Heart right ventricle (tissue), 16 donors: Measurements from ENCODE around the gene ANKLE1. TPM values are rescaled to one million over a fixed set of nuclear protein-coding genes. Genes with fewer than 3 reads are reported as not detected.
A peak's percentile ranks its signal among the peaks of the same experiment; 100 is the strongest.

Experiments
- ATAC-seq, 8 donors: fragments of 200-7000 bp; cut with Tn5 transposase; one replicate each; pipeline ENCODE4 v1.9.1; 2020; ENCODE audit warnings: mild to moderate bottlenecking in 8 of 8, moderate library complexity in 8 of 8, moderate number of reproducible peaks in 1 of 8
- DNase-seq, 2 donors: peaks; one replicate each; pipeline ENCODE4 v3.0.0-alpha.2; 2020
- H3K27ac ChIP-seq, 10 donors: fragments of 200-600 bp; sonication (generic) in 2 of 10; one replicate each; pipeline versions ENCODE4 v1.5.0 to v1.8.0; 2020 to 2022; ENCODE audit warnings: mild to moderate bottlenecking in 3 of 10
- H3K27me3 ChIP-seq, 7 donors: fragments of 200-600 bp; one replicate each; pipeline ENCODE4 v1.8.0; 2021 to 2022; ENCODE audit warnings: mild to moderate bottlenecking in 2 of 7
- H3K36me3 ChIP-seq, 9 donors: fragments of 200-600 bp; sonication (generic) in 1 of 9; one replicate each; pipeline versions ENCODE4 v1.5.0 to v1.8.0; 2020 to 2022; ENCODE audit warnings: mild to moderate bottlenecking in 2 of 9
- H3K4me1 ChIP-seq, 9 donors: fragments of 200-600 bp; sonication (generic) in 1 of 9; one replicate each; pipeline versions ENCODE4 v1.5.0 to v1.8.0; 2020 to 2022; ENCODE audit warnings: mild to moderate bottlenecking in 4 of 9
- H3K4me3 ChIP-seq, 10 donors: fragments of 200-600 bp; sonication (generic) in 2 of 10; one replicate each; pipeline versions ENCODE4 v1.5.0 to v1.8.0; 2020 to 2022; ENCODE audit warnings: mild to moderate bottlenecking in 7 of 10, moderate library complexity in 2 of 10
- H3K9me3 ChIP-seq, 11 donors: fragments of 200-600 bp in 10 of 11; sonication (generic) in 2 of 11; one replicate each; pipeline versions ENCODE4 v1.5.0 to v1.8.0; 2013 to 2022; ENCODE audit warnings: mild to moderate bottlenecking in 2 of 11, control low read depth in 1 of 11, moderate library complexity in 1 of 11
- WGBS, 2 donors: extraction: QIAGEN DNeasy Blood & Tissue Kit; methylation state at CpG; one replicate each; pipeline ENCODE4 v1.1.7; 2013; ENCODE audit warnings: inconsistent platforms in 1 of 2; 5-methylcytosine and 5-hydroxymethylcytosine counted together
- intact Hi-C, 10 donors: fragments of 100-400 bp; cut with DNase I; formaldehyde crosslinking; loops; one replicate each; pipeline versions ENCODE4 v1.11.1 to v1.14.2; 2022
- polyA plus RNA-seq, 2 donors: library from polyadenylated mRNA; stranded (reverse); fragments of 200-250 nt; gene quantifications; one replicate each; pipeline ENCODE4 v1.2.3, GENCODE V29; 2013
- total RNA-seq, 10 donors: library from RNA; stranded (reverse); fragmentation: NEBNext Ultra II Directional in 3 of 10; extraction: Animal tissue kit (Norgen Biotek cat#: 25700) in 3 of 10; gene quantifications; one replicate each; pipeline versions ENCODE4 v1.2.1 to v1.2.4, GENCODE V29; 2021 to 2023
- TF ChIP-seq, protein P1 (sequence below), 9 donors: fragments of 200-600 bp; sonication (generic) in 2 of 9; IDR thresholded peaks; one replicate each; pipeline versions ENCODE4 v1.5.0 to v1.8.0; 2021 to 2022; ENCODE audit warnings: antibody characterized with exemption in 9 of 9, mild to moderate bottlenecking in 5 of 9, moderate library complexity in 1 of 9
- donor health status: Arrhythmogenic right ventricular cardiomyopathy.
- donor health status: ischemic (EF 13 %, LVEDD 7.1; RV severe dilation, severe dysfunction).
- donor health status: healthy with polysubstance abuse.
- donor health status: DM: no; HTN: yes; CAD: no.
- donor health status: DM: no; HTN: no; CAD: no.
- donor health status: ischemic (EF 25% LVEDD 6.9; RV normal size, moderate dysfunction).
- donor health status: ischemic (EF 25% LVEDD 5.7; RV mildly dilated, moderate dysfunction).
- donor health status: healthy.
- donor health status: DM: yes; HTN: yes; CAD: no.
- donor health status: Ischemic cardiomyopathy.
- donor health status: ischemic (EF 35%, LVEDD 5.7; RV mildly dilated, moderate dysfunction).
- donor health status: nonischemic (EF 11% LVEDD 7.7; RV severe dilation, severe dysfunction).
- donor health status: DM: yes; HTN: yes; CAD: no.
- donor health status: PGD.
- donor health status: ischemic (EF 29% LVEDD 5.4; RV normal size, mild dysfunction).
- donor health status: nonischemic (EF 23%, LVEDD 6.1; RV moderate dilation, normal function).

ANKLE1 gene
- total and polyA plus RNA-seq, 12 donors: 0.09 to 0.85 (median 0.19) TPM; not detected in 2

DNA sequence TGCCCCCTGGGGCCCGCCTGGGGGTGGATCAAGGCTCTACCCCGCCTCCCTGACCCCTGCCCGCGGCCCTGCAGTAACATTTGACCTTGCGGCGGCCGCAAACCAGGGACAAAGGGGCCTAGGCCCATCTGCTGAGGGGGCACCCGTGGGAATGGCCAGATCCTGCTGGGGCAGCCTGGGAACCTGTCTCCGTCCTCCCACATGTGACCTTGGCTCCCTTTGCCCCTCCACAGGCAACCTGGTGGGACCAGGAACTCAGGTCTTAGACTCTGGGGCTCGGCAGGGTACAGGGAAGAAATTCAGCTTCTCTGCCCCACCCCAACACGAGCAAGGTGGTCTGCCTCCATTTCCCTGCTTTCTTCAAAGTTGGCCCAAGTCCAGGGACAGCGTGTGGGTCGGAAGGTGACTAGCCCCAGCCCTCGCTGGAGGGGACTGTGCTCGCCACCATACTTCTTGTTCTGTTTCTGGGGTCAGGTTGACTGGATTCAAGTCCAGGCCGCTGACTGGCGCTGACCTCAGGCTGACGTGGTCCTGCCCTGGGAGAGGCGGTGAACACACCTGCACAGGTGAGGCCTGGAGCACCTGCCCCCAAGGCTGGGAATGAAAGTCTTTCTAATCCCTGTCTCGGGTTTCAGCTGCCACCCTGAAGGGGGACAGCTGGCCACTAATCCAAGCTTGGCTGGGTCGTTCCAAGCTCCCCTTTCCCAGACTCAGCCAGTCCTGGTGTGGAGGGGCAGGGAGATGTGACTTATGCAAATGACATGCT is 33.5 kb upstream of the ANKLE1 start:
- TF ChIP-seq, protein P1, sequence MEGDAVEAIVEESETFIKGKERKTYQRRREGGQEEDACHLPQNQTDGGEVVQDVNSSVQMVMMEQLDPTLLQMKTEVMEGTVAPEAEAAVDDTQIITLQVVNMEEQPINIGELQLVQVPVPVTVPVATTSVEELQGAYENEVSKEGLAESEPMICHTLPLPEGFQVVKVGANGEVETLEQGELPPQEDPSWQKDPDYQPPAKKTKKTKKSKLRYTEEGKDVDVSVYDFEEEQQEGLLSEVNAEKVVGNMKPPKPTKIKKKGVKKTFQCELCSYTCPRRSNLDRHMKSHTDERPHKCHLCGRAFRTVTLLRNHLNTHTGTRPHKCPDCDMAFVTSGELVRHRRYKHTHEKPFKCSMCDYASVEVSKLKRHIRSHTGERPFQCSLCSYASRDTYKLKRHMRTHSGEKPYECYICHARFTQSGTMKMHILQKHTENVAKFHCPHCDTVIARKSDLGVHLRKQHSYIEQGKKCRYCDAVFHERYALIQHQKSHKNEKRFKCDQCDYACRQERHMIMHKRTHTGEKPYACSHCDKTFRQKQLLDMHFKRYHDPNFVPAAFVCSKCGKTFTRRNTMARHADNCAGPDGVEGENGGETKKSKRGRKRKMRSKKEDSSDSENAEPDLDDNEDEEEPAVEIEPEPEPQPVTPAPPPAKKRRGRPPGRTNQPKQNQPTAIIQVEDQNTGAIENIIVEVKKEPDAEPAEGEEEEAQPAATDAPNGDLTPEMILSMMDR (IDR thresholded peaks at IDR 0.05): no peak
- ATAC-seq: no peak
- WGBS, 2 donors: 68 to 70% methylated on average over 21 of the region's 21 CpGs

DNA sequence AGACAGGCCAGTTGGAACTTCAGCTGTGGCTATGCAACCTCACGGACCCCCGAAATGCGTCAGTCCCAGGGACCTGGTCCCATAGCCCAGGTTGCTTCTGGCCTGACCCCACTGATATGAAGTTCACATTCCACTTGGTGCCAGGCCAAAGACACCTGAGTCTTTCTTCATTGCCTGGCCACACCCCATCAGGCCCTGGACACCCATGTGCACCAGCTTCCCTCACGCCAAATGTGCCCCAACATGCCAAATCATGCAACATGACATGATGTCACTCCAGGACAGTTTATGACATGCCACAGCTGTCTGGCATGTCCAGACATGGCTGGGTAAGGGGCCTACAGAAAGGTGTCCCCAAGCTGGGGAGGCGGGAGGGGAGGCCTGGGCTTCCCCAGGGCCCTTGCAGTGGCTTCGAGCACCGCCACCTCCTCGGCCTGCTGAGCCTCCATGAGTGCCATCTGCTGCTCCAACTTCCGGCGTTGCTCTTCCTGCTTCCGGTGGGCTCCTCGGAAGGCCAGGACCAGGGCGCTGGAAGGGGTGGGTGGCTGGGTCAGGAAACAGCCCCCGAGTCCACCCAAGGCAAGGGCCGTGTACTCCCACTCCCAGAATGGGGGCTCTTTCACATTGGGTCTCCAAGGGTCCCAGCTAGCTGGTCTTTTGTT is 31.7 kb upstream of the ANKLE1 start:
- H3K27ac ChIP-seq: no peak overlapping the region
- no peaks in the 10 kb centered on the region for H3K9me3 ChIP-seq
- H3K36me3 ChIP-seq: peaks cover 0 to 54% (median 0%) of the 10 kb centered on the region in 9 donors
- no peak for ATAC-seq
- no peak overlapping the region for H3K4me3 ChIP-seq
- TF ChIP-seq, protein P1 (IDR thresholded peaks at IDR 0.05): no peak
- no peak for DNase-seq
- no peaks in the 10 kb centered on the region for H3K27me3 ChIP-seq
- WGBS, 2 donors: 71 to 83% methylated on average over 15 of the region's 15 CpGs
- intact Hi-C loops: no loop called here
- H3K4me1 ChIP-seq: peaks cover 8 to 20% (median 14%) of the 10 kb centered on the region in 9 donors

More for the DNA sequence above, 33.5 kb upstream of the ANKLE1 start:
- Histone ChIP-seq H3K9me3 (no peaks in the 10 kb centered on the region), H3K4me3 (no peak overlapping the region), H3K4me1 (peaks cover 10 to 30% (median 25%) of the 10 kb centered on the region in 9 donors), H3K36me3 (peaks cover 0 to 37% (median 0%) of the 10 kb centered on the region in 9 donors), H3K27me3 (no peaks in the 10 kb centered on the region), H3K27ac (peak overlapping the region in 2 of 10 donors; percentile 15 to 86)
- DNase-seq: no peak
- intact Hi-C loops: no loop called here

DNA sequence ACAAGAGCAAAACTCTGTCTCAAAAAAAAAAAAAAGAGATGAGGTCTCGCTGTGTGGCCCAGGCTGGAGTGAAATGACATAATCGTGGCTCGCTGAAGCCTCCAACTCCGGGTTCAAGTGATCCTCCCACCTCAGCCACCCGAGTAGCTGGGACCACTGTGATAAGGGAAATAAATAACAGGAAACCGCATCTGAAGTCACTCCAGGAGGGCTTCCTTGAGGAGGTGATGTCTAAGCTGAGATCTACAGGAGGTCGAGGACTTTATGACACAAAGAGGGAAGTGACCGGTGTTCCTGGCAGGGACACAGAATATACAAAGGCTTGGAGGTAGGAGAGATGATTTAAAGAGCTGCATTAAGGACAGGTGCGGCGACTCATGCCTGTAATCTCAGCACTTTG is 27.1 kb upstream of the ANKLE1 start:
- H3K4me3 ChIP-seq: no peak overlapping the region
- H3K9me3 ChIP-seq: peaks cover 0 to 11% (median 6%) of the 10 kb centered on the region in 11 donors
- ATAC-seq (no peak), DNase-seq (no peak)
- no peak overlapping the region for H3K27ac ChIP-seq
- intact Hi-C loops: no loop called here
- 82 to 85% methylated on average over 10 of the region's 10 CpGs for WGBS, 2 donors
- peaks cover 0 to 90% (median 0%) of the 10 kb centered on the region in 9 donors for H3K36me3 ChIP-seq
- no peaks in the 10 kb centered on the region for H3K4me1 ChIP-seq
- no peaks in the 10 kb centered on the region for H3K27me3 ChIP-seq
- TF ChIP-seq, protein P1 (IDR thresholded peaks at IDR 0.05): no peak

DNA sequence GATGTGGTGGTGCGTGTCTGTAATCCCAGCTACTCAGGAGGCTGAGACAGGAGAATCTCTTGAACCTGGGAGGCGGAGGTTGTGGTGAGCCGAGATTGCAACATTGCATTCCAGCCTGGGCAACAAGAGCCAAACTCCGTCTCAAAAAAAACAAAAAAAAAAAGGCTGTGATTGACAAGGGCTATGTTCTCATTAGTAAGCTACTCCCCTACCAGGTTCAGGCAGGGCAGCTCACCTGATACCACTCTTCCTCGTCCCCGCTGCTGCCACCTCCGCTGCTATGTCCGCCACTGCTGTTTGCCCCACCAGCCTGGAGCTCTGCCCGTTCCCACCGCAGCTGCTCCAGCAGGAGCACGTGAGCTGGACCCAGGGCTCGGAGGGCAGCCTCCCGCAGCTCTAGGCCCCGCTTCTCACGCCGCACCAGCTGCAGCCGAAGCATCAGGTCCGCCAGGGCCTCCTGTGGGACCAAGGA is 26.5 kb upstream of the ANKLE1 start:
- H3K36me3 ChIP-seq: peaks cover 0 to 90% (median 0%) of the 10 kb centered on the region in 9 donors
- no peaks in the 10 kb centered on the region for H3K4me1 ChIP-seq
- DNase-seq: no peak
- no peak overlapping the region for H3K4me3 ChIP-seq
- H3K27ac ChIP-seq: no peak overlapping the region
- peaks cover 0 to 16% (median 6%) of the 10 kb centered on the region in 11 donors for H3K9me3 ChIP-seq
- intact Hi-C loops: no loop called here
- no peak for ATAC-seq
- WGBS, 2 donors: 73 to 75% methylated on average over 18 of the region's 18 CpGs
- H3K27me3 ChIP-seq: no peaks in the 10 kb centered on the region
- TF ChIP-seq, protein P1 (IDR thresholded peaks at IDR 0.05): no peak
